ENCODE results near the gene BMP8A.
"Not testable (repeated sequence)": the region's sequence is repeated elsewhere in the genome, so short reads cannot be mapped to it uniquely, and the experiment has no call there.

BMP8A gene

DNA sequence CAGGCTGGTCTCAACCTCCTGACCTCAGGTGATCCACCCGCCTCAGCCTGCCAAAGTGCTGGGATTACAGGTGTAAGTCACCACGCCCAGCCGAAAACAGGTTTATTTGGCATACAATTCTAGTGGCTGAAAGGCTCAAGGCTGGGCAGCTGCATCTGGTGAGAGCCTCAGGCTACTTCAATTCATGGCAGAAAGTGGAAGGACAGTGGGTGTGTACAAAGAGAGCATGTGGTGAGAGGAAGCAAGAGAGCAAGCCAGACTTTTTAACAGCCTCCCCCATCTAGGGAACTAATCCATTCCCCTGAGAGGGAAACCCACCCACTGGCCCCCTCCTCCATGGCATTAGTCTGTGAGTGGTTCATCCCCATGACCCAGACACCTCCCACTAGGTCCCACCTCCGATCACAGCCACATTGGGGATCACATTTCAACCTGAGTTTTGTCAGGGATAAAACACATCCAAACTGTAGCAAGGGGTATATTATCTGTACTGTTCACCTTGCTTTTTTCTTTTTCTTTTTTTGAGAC lies 9.5 kb downstream of the BMP8A start:
- TF ChIP-seq, protein P1, sequence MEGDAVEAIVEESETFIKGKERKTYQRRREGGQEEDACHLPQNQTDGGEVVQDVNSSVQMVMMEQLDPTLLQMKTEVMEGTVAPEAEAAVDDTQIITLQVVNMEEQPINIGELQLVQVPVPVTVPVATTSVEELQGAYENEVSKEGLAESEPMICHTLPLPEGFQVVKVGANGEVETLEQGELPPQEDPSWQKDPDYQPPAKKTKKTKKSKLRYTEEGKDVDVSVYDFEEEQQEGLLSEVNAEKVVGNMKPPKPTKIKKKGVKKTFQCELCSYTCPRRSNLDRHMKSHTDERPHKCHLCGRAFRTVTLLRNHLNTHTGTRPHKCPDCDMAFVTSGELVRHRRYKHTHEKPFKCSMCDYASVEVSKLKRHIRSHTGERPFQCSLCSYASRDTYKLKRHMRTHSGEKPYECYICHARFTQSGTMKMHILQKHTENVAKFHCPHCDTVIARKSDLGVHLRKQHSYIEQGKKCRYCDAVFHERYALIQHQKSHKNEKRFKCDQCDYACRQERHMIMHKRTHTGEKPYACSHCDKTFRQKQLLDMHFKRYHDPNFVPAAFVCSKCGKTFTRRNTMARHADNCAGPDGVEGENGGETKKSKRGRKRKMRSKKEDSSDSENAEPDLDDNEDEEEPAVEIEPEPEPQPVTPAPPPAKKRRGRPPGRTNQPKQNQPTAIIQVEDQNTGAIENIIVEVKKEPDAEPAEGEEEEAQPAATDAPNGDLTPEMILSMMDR (conservative IDR thresholded peaks at IDR 0.05; ENCODE audit: low read depth, low read length) = no peak
- H3K4me3 ChIP-seq (ENCODE audit: low read depth, low read length) = no peak overlapping the region
- no peak for DNase-seq (ENCODE audit: low read depth)

DNA sequence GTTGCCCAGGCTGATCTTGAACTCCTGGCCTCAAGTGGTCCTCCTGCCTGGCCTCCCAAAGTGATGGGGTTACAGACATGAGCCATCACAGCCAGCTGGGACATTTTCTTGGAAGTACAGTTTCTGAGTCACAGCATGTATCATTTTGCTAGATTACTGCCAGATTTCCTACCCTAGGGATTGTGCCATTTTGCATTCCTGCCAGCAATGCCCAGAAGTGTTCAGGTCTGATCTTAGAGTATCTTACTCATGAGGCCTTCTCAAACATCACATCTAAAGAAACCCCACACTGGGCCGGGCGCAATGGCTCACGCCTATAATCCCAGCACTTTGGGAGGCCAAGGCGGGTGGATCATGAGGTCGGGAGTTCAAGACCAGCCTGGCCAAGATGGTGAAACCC lies 10.2 kb downstream of the BMP8A start:
- TF ChIP-seq, protein P1 (conservative IDR thresholded peaks at IDR 0.05; ENCODE audit: low read depth, low read length) = no peak
- no peak for DNase-seq (ENCODE audit: low read depth)
- H3K4me3 ChIP-seq (ENCODE audit: low read depth, low read length) = no peak overlapping the region

DNA sequence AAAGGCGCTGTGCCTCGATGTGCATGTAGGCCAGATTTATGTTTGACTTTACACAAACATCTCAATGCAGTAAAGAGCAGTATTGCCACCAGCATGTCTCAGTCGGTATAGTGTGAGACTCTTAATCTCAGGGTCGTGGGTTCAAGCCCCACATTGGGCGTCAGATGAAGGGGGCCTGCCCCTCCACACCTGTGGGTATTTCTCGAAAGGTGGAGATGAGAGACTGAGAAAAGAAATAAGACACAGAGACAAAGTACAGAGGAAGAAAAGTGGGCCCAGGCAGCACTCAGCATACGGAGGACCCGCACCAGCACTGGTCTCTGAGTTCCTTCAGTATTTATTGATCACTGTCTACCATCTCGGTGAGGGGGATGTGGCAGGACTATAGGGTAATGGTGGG lies 13.0 kb downstream of the BMP8A start:
- H3K4me3 ChIP-seq (ENCODE audit: low read depth, low read length); DNase-seq (ENCODE audit: low read depth): not testable (repeated sequence)

DNA sequence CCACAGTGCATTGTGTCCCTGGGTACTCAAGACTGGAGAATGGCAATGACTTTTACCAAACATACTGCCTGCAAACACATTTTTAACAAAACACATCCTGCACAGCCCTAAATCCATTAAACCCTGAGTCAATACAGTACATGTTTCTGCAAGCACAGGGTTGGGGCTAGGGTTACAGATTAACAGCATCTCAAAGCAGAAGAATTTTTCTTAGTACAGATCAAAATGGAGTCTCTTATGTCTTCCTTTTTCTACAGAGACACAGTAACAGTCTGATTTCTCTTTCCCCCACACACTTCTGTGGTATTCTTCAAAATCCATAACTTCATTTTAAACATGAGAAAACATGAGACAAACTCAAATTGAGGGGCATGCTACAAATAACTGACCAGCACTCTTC lies 13.9 kb downstream of the BMP8A start:
- H3K4me3 ChIP-seq (ENCODE audit: low read depth, low read length) = no peak overlapping the region
- TF ChIP-seq, protein P1 (conservative IDR thresholded peaks at IDR 0.05; ENCODE audit: low read depth, low read length) = no peak
- no peak for DNase-seq (ENCODE audit: low read depth)

DNA sequence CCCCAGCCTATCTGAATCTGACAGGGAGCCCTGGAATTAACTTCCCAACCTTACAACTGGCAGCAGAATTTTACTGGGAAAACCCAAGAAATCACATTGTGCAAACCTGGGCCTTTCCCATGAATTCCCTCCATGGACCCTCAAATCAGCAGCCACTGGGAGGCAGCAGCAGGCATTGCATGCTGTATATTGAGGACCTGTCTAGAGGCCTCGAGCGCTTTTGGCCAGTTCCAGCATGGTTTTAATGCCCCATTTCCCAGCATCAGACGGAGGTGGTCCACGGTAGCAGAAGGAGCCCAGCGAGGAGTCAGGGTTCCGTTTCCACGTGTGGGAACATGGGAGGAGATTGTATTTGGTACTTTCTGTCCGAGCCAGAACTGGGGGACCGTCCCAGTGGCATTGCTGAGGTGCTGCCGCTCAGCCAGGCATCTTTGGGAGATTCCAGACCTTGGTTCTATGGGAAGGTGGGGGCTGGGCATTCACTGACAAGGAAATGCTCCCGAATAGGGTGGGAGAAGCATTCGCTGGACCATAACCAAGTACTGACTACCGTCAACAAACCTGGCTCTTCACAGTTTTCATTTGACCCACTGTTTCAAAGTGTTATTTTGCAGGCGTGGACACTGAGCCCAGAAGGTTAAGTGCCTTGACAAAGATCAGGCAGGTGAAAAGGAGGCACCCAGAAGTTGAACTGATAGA lies 15.9 kb downstream of the BMP8A start:
- TF ChIP-seq, protein P1 (conservative IDR thresholded peaks at IDR 0.05; ENCODE audit: low read depth, low read length) = peak; percentile 68
- no peak overlapping the region for H3K4me3 ChIP-seq (ENCODE audit: low read depth, low read length)
- DNase-seq (ENCODE audit: low read depth) = peak; percentile 48

DNA sequence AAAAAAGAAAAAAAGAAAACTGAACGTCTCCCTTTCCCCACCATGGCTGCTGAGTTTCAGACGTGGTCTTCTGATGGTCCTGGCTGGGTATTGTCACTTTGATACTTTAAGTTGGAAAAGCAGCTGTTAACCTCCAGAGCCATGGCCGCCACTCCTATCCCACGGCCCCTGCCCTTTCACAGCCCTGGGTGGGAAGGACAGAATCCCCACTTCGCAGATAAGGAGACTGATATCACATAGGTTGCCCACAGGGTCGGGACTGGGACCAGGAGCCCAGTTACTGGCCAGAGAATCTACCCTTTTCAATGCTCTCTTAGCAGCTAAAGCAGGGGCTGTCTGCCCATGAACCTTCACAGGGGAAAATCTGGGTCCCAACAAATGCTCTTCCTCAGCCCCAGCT lies 16.8 kb downstream of the BMP8A start:
- no peak overlapping the region for H3K4me3 ChIP-seq (ENCODE audit: low read depth, low read length)
- TF ChIP-seq, protein P1 (conservative IDR thresholded peaks at IDR 0.05; ENCODE audit: low read depth, low read length) = no peak
- DNase-seq (ENCODE audit: low read depth) = no peak

DNA sequence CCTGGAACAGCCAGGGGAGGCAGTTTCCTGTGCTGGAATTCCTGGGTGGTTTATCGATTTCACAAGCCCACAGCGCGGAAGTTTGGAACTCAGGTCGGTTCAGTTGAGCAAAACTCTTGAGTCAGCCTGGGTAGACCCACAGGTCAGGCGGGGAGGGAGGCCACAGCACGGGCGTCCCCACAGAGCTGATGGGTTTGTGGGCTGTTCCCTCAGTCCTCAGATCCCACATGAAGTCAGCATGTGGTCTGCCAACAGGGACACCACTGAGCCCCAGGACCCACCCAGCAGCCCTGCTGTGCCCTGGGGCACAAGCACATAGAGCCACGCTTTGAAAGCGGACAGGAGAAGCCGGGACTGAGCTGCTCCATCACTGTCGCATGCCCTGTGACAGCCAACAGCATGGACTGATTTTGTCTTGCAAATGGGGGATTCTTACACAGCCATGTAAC lies 17.4 kb downstream of the BMP8A start:
- no peak overlapping the region for H3K4me3 ChIP-seq (ENCODE audit: low read depth, low read length)
- DNase-seq (ENCODE audit: low read depth) = peak; percentile 69
- TF ChIP-seq, protein P1 (conservative IDR thresholded peaks at IDR 0.05; ENCODE audit: low read depth, low read length) = no peak
